ENCODE measurements around the gene PPP2R3A. TPM values are rescaled to one million over a fixed set of nuclear protein-coding genes. Genes with fewer than 3 reads are reported as not detected.
A peak's percentile ranks its signal among the peaks of the same experiment; 100 is the strongest.
"Not testable (repeated sequence)": the region's sequence is repeated elsewhere in the genome, so short reads cannot be mapped to it uniquely, and the experiment has no call there.

Gene PPP2R3A
- total RNA-seq, 1 donor from 2014 or later = 19.2 TPM

GRCh38 chr3:136166507-136166906 is 201.0 kb downstream of the PPP2R3A start:
- no peaks in the 10 kb centered on the region for H3K36me3 Mint-ChIP-seq (ENCODE audit: unreplicated experiment)
- no peak overlapping the region for H3K27ac Mint-ChIP-seq (ENCODE audit: unreplicated experiment)
- no peak overlapping the region for H3K4me3 Mint-ChIP-seq (ENCODE audit: unreplicated experiment)
- no peak for TF ChIP-seq CTCF (IDR thresholded peaks at IDR 0.05)
- DNase-seq (ENCODE audit: extremely low spot score, unreplicated experiment) = no peak
- H3K9me3 Mint-ChIP-seq (ENCODE audit: unreplicated experiment) = peaks cover 4% of the 10 kb centered on the region
- no peaks in the 10 kb centered on the region for H3K27me3 Mint-ChIP-seq (ENCODE audit: unreplicated experiment)
- peaks cover 40% of the 10 kb centered on the region for H3K4me1 Mint-ChIP-seq (ENCODE audit: unreplicated experiment)

- not testable (repeated sequence) for H3K36me3 Mint-ChIP-seq (ENCODE audit: unreplicated experiment); H3K4me3 Mint-ChIP-seq (ENCODE audit: unreplicated experiment); DNase-seq (ENCODE audit: extremely low spot score, unreplicated experiment); H3K27me3 Mint-ChIP-seq (ENCODE audit: unreplicated experiment); H3K27ac Mint-ChIP-seq (ENCODE audit: unreplicated experiment); H3K9me3 Mint-ChIP-seq (ENCODE audit: unreplicated experiment)
- H3K4me1 Mint-ChIP-seq (ENCODE audit: unreplicated experiment) = peaks cover 37% of the 10 kb centered on the region
Measured at GRCh38 chr3:136168236-136168635, 202.7 kb downstream of the PPP2R3A start.

GRCh38 chr3:136171097-136171542 is 205.6 kb downstream of the PPP2R3A start:
- DNase-seq (ENCODE audit: extremely low spot score, unreplicated experiment) = no peak
- no peak for TF ChIP-seq CTCF (IDR thresholded peaks at IDR 0.05)
- H3K4me1 Mint-ChIP-seq (ENCODE audit: unreplicated experiment) = peaks cover 26% of the 10 kb centered on the region
- H3K27me3 Mint-ChIP-seq (ENCODE audit: unreplicated experiment) = no peaks in the 10 kb centered on the region
- H3K27ac Mint-ChIP-seq (ENCODE audit: unreplicated experiment) = peak overlapping the region; percentile 66
- peaks cover 4% of the 10 kb centered on the region for H3K9me3 Mint-ChIP-seq (ENCODE audit: unreplicated experiment)
- H3K4me3 Mint-ChIP-seq (ENCODE audit: unreplicated experiment) = no peak overlapping the region
- no peaks in the 10 kb centered on the region for H3K36me3 Mint-ChIP-seq (ENCODE audit: unreplicated experiment)

- no peak for DNase-seq (ENCODE audit: extremely low spot score, unreplicated experiment)
- H3K4me3 Mint-ChIP-seq (ENCODE audit: unreplicated experiment) = no peak overlapping the region
Measured at GRCh38 chr3:136173939-136174490, 208.5 kb downstream of the PPP2R3A start.

GRCh38 chr3:136177876-136178275 is 212.3 kb downstream of the PPP2R3A start:
- no peak overlapping the region for H3K4me3 Mint-ChIP-seq (ENCODE audit: unreplicated experiment)

More at GRCh38 chr3:136173939-136174490, 208.5 kb downstream of the PPP2R3A start:
- no peaks in the 10 kb centered on the region for H3K36me3 Mint-ChIP-seq (ENCODE audit: unreplicated experiment)
- no peaks in the 10 kb centered on the region for H3K9me3 Mint-ChIP-seq (ENCODE audit: unreplicated experiment)
- TF ChIP-seq CTCF (IDR thresholded peaks at IDR 0.05) = no peak
- H3K27ac Mint-ChIP-seq (ENCODE audit: unreplicated experiment) = no peak overlapping the region
- no peaks in the 10 kb centered on the region for H3K27me3 Mint-ChIP-seq (ENCODE audit: unreplicated experiment)
- H3K4me1 Mint-ChIP-seq (ENCODE audit: unreplicated experiment) = peaks cover 13% of the 10 kb centered on the region

More at GRCh38 chr3:136177876-136178275, 212.3 kb downstream of the PPP2R3A start:
- no peak for DNase-seq (ENCODE audit: extremely low spot score, unreplicated experiment)
- Mint-ChIP-seq H3K4me1 (ENCODE audit: unreplicated experiment) (peaks cover 29% of the 10 kb centered on the region), H3K9me3 (ENCODE audit: unreplicated experiment) (no peaks in the 10 kb centered on the region), H3K36me3 (ENCODE audit: unreplicated experiment) (no peaks in the 10 kb centered on the region), H3K27ac (ENCODE audit: unreplicated experiment) (no peak overlapping the region), H3K27me3 (ENCODE audit: unreplicated experiment) (no peaks in the 10 kb centered on the region)
- no peak for TF ChIP-seq CTCF (IDR thresholded peaks at IDR 0.05)

Measured in osteocyte (in vitro differentiated cells).